Posterior cingulate gyrus (tissue), 11 donors: Measurements from ENCODE around the gene CYP19A1.
"Not testable (repeated sequence)": the region's sequence is repeated elsewhere in the genome, so short reads cannot be mapped to it uniquely, and the experiment has no call there.

Experiments
- DNase-seq, 10 donors: peaks; one replicate each; pipeline versions ENCODE4 v3.0.0 to v3.0.0-alpha.2; 2020 to 2021; ENCODE audit warnings: mixed read lengths in 3 of 10
- intact Hi-C: fragments of 100-400 bp; cut with DNase I; formaldehyde crosslinking; loops from one replicate; pipeline ENCODE4 v1.15.1; 2023

CYP19A1 gene

GRCh38 chr15:51267051-51267702 is 71.2 kb downstream of the CYP19A1 start:
- DNase-seq: peak in 5 of 10 donors; percentile 15 to 83 (median 42)
- intact Hi-C loops: loop anchor here (5.0 kb wide), 1 partner anchor 35 kb away; no protein-coding TSS in a partner anchor

DNA sequence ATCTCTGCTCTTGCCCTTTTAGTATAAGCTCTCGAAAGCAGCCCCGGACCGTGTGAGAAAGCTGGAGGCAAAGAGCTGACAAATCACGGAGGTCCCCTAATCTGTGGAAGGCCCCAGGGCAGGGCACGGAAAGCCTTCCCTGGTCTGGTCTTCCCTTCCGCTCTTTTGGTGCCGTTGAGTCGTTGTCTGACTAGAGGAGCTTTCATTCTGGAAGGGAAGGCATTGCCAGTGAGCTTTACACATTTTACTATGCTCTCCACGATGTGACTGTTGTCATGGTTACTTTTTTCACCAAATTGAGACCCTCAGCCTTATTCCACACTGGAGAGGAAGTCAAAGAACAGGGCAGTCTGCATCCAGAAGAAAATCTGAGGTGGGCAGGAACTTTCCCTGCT is 71.7 kb downstream of the CYP19A1 start:
- intact Hi-C loops: loop anchor here (5.0 kb wide), 1 partner anchor 34 kb away; no protein-coding TSS in a partner anchor
- peak in 3 of 10 donors; percentile 16 to 68 (median 19) for DNase-seq

DNA sequence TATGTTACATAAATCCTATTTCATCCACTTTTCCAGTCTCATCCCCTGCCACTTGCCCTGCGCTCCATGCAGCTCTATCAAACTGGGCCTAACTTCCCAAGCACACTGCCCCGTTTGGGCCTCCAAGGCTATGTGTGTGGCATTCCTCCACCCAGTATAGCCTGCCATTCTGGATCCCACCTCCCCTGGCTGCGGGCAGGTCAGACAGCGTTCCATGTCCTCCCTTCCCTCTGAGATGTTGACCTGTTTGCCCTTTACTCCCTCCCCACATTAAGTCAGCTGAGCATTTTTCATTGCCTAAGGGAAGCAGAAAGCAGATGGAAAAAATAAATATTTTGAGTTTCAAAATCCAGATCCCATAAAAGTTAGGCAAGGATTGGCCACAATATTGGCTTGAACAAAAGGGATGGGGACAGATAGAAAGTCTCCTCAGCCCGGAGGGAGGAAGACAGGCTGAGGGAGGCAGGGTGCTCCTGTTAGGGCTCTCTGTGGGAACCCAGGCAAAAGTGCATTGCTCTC is 73.3 kb downstream of the CYP19A1 start:
- intact Hi-C loops: loop anchor here (5.0 kb wide), 1 partner anchor 33 kb away; no protein-coding TSS in a partner anchor
- DNase-seq: no peak

- intact Hi-C loops: no loop called here
- no peak for DNase-seq
These were observed 74.7 kb downstream of the CYP19A1 start for GRCh38 chr15:51263726-51264125.

DNA sequence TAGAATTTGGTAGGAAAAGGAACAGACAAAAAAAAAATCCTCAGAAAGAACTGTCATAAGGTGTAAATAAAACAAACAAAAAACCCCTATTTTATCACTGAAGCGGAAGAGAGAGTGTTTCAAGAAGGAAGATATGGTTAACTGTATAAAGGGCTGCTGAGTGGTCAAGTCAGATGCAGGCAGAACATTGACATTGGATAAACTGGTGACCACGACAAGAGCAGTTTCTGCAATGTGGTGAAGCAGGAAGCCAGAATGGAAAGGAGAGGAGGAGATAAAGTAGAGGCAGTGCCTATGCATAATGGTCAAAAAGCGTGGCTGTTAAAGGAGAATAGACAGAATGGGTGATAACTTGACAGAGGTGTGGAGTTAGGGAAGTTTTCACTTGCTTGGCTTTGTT is 75.3 kb downstream of the CYP19A1 start:
- intact Hi-C loops: no loop called here
- no peak for DNase-seq

GRCh38 chr15:51262463-51262862 is 75.9 kb downstream of the CYP19A1 start:
- DNase-seq: no peak
- intact Hi-C loops: no loop called here

GRCh38 chr15:51261113-51261512 is 77.3 kb downstream of the CYP19A1 start:
- intact Hi-C loops, DNase-seq: not testable (repeated sequence)

- intact Hi-C loops: no loop called here
- no peak for DNase-seq
These were observed 78.2 kb downstream of the CYP19A1 start for GRCh38 chr15:51260202-51260601.

DNA sequence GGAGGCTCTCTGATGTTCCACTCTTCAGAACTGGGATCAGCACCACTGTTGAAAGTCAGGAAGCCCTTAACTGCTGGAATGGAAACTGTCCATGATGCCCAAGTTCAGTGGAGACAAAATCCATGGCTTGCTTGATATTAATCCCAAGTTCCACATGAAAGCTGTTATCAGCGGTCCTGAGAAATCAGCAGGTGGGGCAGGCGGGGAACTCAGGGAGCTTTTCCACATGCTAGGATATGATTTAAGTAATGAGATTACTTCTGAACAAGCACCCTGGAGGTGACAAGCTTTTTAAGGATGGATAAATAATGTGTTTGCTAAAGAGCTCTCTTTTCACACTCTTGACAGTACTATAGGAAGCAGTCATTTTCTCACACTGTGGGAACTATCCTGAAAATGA is 82.9 kb downstream of the CYP19A1 start:
- intact Hi-C loops: no loop called here
- no peak for DNase-seq

- no peak for DNase-seq
- intact Hi-C loops: no loop called here
These were observed 85.0 kb downstream of the CYP19A1 start for GRCh38 chr15:51253366-51253765.

- intact Hi-C loops: no loop called here
- no peak for DNase-seq
These were observed 85.7 kb downstream of the CYP19A1 start for GRCh38 chr15:51252671-51253070.

DNA sequence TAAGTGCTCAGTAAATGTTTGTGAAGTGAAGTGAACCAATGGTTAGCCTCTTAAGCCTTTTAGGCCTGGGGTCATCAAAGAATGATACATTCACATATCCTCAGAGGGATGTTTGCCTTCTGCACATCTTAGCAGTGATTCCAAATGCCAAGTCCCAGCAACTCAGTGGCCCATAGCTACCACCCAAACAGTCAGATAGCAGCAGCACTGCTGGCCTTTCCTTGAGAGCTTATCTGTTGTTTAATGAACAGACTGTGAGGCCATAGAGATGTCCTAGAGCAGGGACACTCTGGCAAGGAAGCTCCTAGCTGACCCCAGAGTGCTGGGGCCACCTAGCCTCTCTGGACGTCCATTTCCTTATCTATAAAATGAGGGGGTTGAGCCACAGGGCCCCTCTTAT is 86.8 kb downstream of the CYP19A1 start:
- no peak for DNase-seq
- intact Hi-C loops: no loop called here

DNA sequence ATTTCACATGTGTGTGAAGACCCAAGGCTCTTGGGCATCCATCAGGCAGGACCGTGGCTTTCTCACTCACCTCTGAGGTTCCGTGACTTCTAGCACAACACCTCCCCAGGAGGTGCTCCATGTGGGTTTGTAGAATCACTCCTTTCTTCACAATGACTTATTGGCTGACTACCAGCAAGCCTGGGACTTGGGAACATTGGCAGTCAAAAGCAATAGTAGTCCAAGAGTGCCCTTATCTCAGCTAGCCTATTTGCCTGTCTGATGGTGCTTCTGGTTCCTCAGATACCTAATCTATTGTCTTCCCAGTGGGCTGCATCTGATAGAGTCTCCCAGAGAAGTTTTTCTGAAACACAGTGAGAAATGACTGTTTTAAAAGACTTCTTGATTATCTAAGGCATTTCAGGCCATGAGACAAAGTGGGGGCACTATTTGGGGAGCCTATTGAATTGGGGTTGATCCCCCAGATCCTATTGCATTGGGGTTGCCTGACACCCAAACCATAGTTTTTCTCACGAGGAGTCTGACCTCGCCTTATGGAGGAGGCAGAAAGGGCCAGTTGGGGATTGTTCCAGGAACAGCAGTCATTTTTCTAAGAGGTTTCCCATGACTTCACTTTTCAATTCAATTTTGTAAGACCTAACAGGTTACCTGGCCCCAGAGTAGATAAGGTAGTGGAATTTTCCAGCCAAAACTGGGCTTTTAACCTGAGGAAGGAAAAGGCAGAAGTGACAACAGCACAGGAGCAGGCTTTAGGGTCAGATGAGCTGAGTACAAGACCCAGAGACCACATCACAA is 88.0 kb downstream of the CYP19A1 start:
- DNase-seq: no peak
- intact Hi-C loops: no loop called here

DNA sequence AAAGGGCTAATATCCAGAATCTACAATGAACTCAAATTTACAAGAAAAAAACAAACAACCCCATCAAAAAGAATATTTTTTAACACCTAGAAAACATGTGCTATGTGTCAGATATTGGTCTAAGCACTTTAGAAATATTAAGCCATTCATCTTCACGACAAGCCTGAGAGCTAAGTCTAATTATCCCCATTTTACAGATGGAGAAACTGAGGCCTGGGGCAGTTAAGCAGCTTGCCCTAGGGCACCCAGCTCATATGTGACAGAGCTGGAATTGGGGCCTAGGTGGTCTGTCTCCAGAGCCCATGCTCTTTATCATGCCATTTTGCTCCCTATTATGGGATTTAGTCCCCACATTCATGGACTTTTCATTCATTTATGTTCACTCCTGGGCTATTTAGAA is 92.8 kb downstream of the CYP19A1 start:
- intact Hi-C loops: no loop called here
- no peak for DNase-seq

DNA sequence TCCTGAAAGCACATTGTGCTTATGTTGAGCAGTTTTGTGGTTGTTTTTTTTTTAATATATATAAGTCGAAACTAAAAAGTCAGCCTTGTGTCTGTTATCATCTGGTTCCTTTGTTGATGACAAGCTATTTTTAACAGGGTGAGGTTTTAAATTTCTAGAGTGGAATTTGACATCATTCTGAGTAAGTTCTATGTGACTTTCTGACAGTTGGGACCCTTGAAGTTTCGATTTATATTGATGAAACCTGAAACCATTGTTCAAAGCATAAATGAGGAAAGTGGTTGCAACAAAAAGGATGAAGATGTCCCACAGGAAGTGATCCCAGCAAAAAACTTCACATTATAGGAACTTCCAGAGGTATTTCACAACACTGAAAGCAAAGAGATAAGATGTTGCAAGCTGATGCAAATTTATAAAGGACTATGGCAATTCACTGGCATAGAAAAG is 94.0 kb downstream of the CYP19A1 start:
- intact Hi-C loops: no loop called here

DNA sequence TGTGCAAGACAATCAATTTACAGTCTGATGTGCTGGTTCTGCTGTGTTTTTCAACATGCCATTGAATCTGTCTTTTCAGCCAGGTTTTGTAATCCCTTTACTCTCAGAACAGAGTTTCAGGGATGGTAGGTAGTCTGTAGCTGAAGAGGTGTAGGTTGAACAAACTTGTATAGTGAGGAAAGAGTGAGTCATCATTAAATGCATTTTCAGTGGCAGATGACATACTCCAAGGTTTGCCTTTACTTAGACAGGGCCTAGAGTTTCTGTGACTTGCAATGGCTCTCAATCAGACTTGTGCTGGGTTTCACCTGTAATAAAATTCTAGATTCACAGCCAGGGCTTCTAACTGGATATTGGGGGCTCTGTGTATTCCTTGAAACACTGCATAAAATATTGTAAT is 94.6 kb downstream of the CYP19A1 start:
- intact Hi-C loops: no loop called here
- no peak for DNase-seq

More for the DNA sequence above, 94.0 kb downstream of the CYP19A1 start:
- DNase-seq: no peak

GRCh38 chr15:51240066-51240465 is 98.3 kb downstream of the CYP19A1 start:
- DNase-seq: no peak
- intact Hi-C loops: no loop called here

DNA sequence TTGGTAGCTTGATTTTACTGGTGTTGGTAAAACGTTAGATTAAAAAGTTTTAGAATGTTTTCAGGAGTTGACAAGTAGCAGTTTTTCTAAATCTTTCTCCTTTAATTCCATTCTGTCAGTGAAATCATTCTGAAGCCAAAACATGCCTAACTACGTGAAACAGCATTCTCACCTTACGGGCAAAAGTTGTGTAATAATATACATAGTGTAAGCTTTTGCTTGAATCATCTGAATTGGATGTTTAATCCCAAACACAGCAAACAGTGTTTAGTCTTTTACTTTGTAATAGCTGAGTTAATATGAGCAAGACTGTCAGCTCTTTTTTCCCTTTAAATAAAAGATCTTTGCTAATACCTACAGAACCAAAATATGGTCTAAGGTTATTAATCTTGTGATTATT is 100.6 kb downstream of the CYP19A1 start:
- DNase-seq: no peak
- intact Hi-C loops: no loop called here

DNA sequence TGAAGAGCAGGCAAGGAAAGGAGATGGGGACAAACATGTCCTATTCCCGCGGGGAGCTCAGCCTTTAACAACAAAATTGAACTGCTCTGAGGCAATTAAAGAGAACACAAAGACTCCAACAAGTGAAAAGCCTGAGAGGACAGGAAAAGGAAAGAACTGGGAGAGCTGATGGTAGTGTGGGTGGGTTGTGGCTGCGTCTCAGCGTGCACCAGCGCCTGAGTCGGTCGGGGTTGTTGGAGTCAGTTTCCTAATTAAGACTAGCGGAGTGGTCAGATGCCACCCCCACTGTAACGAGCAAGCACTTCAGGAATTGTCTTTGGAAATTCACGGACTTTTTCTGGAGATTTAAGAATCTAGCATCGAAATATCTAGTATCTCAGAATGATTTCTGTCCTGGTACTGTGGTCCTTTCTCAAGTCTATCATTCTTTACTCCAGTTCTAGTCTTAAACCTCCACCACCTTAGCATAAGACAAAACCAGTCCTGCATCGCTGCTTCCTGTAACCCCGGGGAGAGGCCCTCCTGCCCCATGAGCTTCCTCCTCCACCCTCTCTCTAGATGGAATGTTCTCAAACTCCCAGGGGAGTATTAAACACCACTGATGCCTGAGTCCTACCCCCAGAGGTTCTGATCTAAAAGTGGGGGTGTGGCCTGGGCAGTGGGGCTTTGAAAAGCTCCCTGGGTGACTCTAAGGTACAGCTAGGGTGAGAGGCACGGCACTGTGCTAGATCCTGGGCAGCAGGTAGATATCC is 104.0 kb downstream of the CYP19A1 start:
- intact Hi-C loops: loop anchor here (5.0 kb wide), 2 partner anchors 33 to 168 kb away; no protein-coding TSS in a partner anchor
- no peak for DNase-seq

- no peak for DNase-seq
- intact Hi-C loops: loop anchor here (5.0 kb wide), 2 partner anchors 35 to 170 kb away; no protein-coding TSS in a partner anchor
These were observed 105.8 kb downstream of the CYP19A1 start for GRCh38 chr15:51232581-51232980.

DNA sequence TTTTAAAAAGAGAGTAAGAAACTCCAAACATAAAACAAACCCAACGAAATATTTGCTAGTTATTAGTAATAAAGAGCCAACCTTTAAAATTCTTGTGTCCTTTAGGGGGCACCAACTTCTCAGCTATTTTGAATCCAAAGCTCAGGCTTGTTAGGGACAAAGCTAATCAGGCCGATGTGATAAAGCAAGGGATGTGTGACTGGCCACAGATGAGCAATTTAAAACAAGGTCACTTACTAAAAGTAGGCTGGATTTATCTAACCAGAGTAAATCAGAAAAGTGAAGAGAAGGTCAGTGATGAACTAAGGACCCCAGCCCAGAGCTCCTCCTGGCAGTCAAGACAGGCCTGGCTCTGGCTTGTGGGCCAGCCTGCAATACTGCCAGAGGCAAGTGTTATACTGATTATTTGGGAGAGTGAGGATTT is 108.5 kb downstream of the CYP19A1 start:
- DNase-seq: no peak
- intact Hi-C loops: loop anchor here (1.0 to 5.0 kb wide), 3 partner anchors 37 to 172 kb away; no protein-coding TSS in a partner anchor
